GM08714 (cell line): Measurements from ENCODE around the gene NFATC1.

Experiments
- H3K4me3 ChIP-seq: fragments of 200-500 bp; sonication (Bioruptor generic); 2 replicates; pipeline ENCODE4 v1.5.1; 2014; ENCODE audit warnings: mild to moderate bottlenecking, low read length, inconsistent platforms
- ZNF274 ChIP-seq: IDR thresholded peaks from 2 replicates; pipeline ENCODE4 v1.6.1; 2012; ENCODE audit warnings: mild to moderate bottlenecking, low read depth, low read length

Gene NFATC1

GRCh38 chr18:79484661-79485621 lies 89.2 kb downstream of the NFATC1 start:
- H3K4me3 ChIP-seq, result no peak overlapping the region
- TF ChIP-seq ZNF274, result no peak

- TF ChIP-seq ZNF274, result no peak
- H3K4me3 ChIP-seq, result no peak overlapping the region
Measured at GRCh38 chr18:79485788-79486355, 90.1 kb downstream of the NFATC1 start.

GRCh38 chr18:79486356-79487182 lies 90.8 kb downstream of the NFATC1 start:
- TF ChIP-seq ZNF274, result no peak
- no peak overlapping the region for H3K4me3 ChIP-seq

- no peak overlapping the region for H3K4me3 ChIP-seq
- TF ChIP-seq ZNF274, result no peak
Measured at GRCh38 chr18:79487183-79487800, 91.6 kb downstream of the NFATC1 start.

- no peak for TF ChIP-seq ZNF274
- H3K4me3 ChIP-seq, result no peak overlapping the region
Measured at GRCh38 chr18:79487801-79488201, 92.1 kb downstream of the NFATC1 start.

- no peak overlapping the region for H3K4me3 ChIP-seq
- no peak for TF ChIP-seq ZNF274
Measured at GRCh38 chr18:79488311-79489050, 92.8 kb downstream of the NFATC1 start.

GRCh38 chr18:79489051-79489898 lies 93.5 kb downstream of the NFATC1 start:
- H3K4me3 ChIP-seq, result no peak overlapping the region
- no peak for TF ChIP-seq ZNF274

- TF ChIP-seq ZNF274, result no peak
- no peak overlapping the region for H3K4me3 ChIP-seq
Measured at GRCh38 chr18:79489899-79490625, 94.3 kb downstream of the NFATC1 start.

GRCh38 chr18:79490626-79491041 lies 94.9 kb downstream of the NFATC1 start:
- TF ChIP-seq ZNF274, result no peak

GRCh38 chr18:79491081-79491551 lies 95.4 kb downstream of the NFATC1 start:
- no peak for TF ChIP-seq ZNF274

More at GRCh38 chr18:79490626-79491041, 94.9 kb downstream of the NFATC1 start:
- H3K4me3 ChIP-seq, result no peak overlapping the region

GRCh38 chr18:79493211-79493800 lies 97.6 kb downstream of the NFATC1 start:
- no peak for TF ChIP-seq ZNF274
- no peak overlapping the region for H3K4me3 ChIP-seq

More at GRCh38 chr18:79491081-79491551, 95.4 kb downstream of the NFATC1 start:
- H3K4me3 ChIP-seq, result no peak overlapping the region
